GM21447 (cell line): ENCODE results near the gene C3orf33.
"Not testable (repeated sequence)": the region's sequence is repeated elsewhere in the genome, so short reads cannot be mapped to it uniquely, and the experiment has no call there.

Experiments used
- ATAC-seq: cut with Tn5 transposase; IDR thresholded peaks from one replicate; pipeline ENCODE4 v1.9.1; 2021; ENCODE audit not compliant: unreplicated experiment

The C3orf33 gene, protein sequence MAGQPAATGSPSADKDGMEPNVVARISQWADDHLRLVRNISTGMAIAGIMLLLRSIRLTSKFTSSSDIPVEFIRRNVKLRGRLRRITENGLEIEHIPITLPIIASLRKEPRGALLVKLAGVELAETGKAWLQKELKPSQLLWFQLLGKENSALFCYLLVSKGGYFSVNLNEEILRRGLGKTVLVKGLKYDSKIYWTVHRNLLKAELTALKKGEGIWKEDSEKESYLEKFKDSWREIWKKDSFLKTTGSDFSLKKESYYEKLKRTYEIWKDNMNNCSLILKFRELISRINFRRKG

DNA sequence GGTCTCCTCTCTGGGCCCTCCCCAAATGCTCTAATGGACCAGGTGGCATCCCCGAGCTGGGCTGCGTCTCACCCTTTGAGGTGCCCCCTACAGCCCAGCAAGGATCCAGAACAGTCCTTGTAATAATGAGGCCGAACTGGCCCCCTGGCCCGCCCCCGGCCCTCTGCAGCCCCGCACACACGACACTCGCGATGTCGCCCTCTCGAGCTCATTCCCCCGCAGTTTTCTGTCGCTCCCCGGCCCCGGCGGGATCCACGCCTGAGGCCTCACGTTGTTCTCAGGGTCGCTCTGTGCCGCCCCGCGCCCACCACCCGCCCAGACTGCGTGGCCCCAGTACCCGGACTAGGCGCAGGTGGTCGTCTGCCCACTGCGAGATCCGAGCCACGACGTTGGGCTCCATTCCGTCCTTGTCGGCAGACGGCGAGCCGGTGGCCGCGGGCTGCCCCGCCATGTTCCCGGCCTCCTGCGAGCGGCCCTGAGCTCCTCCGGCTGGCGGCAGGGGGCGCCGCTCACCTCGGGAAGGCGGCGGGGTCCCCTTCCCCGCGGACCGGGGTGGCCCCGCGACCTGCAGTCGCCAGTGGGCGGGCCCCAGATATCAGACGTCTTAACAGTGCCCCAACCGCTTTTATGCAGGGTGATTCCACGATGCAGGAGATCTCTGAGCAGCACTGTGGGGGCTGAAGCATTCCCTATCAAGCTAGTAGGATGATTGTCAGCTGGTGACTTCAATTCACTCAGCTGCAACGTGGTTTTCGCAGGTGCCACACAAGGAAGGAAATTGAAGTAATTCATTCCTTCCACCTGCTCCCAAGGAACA, at the start of gene C3orf33:
C3orf33 (minus strand) TSS at position 477 of the 817 bp plus-strand sequence; CDS start at position 451, 26 bp downstream.
- ATAC-seq: peak; percentile 95

DNA sequence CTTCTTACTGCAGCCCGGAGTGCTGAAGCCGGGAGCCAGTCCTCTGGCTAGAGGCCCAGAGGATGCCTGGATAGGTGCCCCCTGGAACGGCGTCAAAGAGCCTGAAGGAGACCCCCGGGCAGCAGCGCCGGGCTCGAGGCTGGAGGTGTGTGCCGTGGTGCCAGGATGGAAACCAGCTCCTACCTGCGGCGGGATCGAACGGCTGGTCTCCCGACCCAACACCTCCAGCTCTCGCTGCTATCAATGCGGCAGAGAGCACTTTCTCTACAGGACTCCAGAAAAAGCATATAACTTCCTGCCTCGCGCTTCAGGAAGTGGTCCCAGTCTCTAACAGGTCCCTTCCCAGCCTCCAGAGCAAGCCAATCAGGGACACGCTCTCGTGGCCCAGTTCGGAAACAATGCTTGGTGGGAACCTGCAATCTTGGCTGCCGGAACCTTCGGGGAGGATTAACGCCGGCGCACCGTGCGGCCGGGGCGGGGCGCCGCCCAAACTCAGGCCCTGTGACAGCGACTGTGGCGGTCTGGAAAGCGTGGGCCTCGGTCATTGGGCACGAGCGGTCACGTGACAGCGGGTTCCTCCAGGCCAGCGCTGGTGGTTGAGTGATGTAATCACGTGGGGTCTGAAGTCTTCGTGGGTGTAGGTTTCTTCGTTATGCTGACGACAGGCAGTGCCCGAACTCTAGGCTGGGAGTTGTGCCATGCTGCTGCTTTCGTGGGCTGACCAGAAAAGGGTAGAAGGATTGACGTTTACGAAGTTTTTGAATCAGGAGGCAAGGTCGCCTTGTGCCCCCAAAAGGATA, 48.3 kb upstream of the C3orf33 start, which contains the start of gene SLC33A1:
SLC33A1 (minus strand) TSS at position 287 of the 800 bp plus-strand sequence. CDS start 430 bp downstream, outside the sequence.
- ATAC-seq: peak; percentile 92

DNA sequence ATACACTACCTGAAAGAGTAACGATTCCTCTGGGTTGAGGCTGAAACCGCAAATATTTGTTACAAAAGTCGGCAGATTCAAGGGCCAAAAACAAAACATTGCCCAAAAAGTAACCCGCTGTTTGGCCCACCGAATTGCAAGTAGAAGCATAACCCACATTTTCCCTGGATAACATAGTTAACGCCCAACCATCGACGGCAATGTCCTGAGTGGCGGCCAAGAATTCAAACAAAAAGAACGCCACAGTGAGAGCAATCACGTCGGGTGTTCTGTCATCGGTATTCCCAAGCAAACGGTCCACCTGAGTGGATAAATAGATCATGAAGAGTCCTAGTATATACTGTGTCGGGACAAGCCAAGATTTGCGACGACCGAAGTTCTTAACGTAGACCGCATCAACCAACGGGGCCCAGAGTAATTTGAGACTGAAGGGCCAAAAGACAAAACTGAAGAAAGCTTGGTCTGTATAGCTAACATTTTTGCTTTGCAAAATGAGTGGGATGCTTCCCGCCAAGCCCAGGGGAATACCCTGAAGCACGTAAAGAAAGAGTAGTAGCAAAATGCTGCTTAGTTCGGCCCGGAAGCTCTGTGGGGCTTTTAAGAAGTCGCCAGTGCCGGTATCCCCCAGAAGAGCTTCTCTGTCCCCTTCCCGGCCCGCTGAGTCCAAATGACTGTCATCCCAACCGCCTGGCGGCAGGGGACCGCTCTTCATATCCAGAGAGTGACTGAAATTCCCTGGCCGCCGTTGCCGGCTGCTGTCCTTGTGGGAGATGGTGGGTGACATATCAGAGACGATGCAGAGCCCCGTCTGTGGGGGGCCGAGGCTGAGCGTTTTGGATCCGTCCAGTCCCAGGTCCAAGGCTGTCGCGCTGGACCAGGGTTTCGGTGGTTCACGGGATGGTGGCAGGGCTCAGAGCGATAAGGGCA, 47.4 kb upstream of the C3orf33 start:
- ATAC-seq: peak; percentile 21

DNA sequence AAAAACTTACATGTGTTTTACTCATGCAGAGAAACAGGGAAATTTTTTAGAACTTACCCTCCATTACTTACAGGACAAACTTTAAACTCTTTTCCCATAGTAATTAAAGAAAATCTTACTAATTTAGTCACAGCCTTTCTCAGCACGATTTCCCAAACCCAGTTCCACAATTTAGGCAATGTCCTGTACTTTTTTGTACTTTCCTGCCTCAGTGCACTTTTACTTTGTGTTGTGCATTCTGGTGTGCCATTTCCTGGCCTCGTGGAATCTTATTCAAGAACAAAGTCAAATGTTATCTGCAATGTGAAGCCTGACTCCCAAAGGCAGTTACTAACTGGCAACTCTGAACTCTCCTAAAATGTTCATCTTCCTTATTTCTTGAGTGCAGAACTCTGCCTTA, 46.3 kb upstream of the C3orf33 start:
- no peak for ATAC-seq

DNA sequence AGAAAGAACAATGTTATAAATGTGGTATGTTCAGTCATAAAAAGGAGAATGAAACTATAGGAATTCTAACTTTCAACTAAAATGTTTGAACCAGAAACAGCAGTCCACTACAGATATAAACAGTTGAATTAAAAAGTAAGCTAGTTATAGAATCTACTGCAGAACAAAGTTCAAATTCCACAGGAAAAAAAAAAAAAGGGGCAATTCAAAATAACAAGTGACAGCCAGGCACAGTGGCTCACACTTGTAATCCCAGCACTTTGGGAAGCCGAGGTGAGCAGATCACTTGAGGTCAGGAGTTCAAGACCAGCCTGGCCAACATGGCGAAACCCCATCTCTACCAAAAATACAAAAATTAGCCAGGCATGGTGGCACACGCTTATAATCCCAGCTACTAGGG, 43.3 kb upstream of the C3orf33 start:
- ATAC-seq: not testable (repeated sequence)

DNA sequence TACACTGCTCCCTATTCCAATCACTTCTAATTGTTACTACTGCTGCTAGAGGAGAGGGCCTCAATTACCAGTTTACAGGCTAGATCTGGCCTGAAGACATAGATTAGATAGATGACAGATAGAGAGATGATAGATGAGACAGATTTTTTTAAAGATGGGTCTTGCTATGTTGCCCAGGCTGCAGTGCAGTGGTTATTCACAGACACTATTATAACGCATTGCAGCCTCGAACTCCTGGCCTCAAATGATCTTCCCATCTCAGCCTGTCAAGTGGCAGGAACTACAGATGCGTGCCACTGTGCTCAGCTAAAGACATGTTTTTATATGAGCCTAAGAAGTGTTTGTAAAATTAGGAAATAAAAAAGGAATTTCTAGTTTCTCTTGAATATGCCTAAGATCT, 41.9 kb upstream of the C3orf33 start:
- no peak for ATAC-seq

DNA sequence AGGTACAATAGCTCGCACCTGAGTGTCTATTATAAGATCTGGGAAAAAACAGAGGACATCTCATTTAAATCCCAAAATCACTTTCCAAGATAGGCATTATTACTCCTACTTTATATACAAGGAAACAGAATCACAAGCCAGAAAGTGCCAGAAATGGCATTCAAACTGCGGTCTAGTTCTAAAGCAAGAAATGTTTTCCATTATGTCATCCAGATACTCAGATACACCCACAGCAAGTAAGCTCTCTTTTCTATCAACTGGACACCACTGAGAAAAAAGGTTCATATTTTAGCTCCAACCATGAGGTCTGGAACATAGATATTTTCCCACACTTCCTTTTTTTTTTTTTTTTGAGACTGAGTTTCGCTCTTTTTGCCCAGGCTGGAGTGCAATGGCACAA, 40.0 kb upstream of the C3orf33 start:
- ATAC-seq: no peak

DNA sequence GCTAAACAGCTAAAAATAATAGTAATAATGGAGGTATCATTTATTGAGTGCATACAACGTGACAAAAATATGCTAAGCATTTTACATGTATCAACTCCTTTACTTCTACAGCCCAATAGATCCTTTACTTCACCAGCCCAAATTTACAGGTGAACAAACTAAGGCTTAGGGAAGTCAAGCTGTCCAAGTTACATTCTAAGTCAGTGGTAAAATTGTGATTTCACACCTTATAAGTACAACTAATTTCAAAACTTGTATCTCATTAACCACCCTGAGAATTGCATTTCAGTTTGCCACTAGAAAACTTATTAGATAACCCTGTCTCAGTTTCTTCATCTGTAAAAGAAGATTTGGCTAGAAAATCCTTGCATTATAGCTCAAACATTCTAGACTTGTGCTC, 37.5 kb upstream of the C3orf33 start:
- ATAC-seq: no peak

DNA sequence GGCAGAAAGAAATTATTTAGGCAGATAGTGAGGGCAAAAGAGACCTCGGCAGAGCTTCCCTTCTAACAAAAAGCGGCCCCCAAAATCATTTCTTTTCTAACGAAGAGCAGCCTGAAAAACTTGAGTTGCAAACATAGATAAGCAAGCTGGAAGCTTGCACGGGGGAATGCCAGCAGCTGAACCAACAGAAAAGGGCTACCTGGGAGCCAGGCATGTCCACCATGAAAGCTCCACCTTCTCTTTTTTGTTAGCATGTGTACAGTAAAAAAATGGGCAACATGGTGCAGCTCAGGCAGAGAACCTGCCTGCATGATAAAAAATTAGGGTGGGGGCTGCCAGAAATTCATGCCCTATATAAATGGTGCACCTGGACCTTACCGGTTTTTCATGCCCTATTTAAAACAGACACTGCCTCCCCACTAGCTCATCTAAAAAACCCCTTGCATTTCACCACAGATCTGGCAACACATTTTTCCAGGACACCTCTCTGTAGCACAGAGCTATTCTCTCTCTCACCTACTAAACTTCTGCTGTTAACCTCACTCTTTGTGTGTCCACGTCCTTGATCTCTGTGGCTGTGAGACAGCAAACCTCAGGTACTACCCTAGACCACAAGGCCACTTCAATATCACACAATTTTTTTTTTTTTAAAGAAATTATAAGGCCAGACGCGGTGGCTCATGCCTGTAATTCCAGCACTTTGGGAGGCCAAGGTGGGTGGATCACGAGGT, 29.4 kb upstream of the C3orf33 start:
- no peak for ATAC-seq

DNA sequence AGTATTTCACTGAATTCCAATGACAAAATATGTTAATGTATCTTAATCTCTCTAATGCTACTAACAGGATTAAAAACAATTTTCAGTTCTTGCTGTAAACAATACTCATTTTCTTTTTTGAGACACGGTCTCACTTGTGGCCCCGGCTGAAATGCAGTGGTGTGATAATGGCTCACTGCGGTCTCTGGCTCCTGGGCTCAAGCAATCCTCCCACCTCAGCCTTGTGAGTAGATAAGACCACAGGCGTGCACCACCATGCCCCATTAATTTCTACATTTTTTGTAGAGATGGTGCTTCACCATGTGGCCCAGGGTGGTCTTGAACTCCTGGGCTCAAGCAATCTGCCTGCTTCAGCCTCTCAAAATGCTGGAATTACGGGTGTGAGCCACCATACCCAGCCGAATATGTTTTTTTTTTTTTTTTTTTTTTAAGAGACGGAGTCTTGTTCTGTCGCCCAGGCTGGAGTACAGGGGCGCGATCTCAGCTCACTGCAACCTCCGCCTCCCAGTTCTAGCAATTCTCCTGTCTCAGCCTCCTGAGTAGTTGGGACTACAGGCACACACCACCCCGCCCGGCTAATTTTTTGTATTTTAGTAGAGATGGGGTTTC, 22.5 kb upstream of the C3orf33 start:
- ATAC-seq: not testable (repeated sequence)

DNA sequence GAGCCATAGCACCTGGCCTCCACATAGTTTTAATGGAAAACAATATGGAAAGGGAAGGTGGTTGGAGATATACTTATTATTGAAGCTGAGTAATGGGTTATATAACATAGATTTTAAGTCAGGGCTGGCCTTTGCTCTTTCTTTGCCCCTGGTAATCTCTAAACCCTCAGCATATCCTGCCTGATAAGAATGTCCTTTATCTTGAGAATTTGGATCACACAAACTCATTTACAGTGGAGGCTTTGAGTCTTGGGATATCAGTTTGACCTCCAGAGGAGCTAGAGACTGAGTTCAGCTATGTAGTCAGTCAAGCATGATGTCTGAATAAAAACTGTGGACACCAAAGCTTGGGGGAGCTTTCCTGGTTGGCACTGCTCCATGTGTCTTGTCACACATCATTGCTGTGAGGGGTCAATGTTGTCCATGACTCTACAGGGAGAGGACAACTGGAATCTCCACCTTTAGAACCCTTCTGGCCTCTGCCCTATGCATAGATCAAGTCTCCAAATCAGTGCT, 9.0 kb upstream of the C3orf33 start:
- no peak for ATAC-seq

DNA sequence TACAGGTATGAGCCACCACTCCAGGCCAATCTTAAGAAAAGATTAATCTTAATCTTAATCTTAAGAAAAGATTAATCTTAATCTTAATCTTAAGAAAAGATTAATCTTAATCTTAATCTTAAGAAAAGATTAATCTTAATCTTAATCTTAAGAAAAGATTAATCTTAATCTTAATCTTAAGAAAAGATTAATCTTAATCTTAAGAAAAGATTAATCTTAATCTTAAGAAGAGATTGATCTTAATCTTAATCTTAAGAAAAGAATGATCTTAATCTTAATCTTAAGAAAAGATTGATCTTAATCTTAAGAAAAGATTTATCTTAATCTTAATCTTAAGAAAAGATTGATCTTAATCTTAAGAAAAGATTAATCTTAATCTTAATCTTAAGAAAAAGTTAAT, 7.1 kb upstream of the C3orf33 start:
- not testable (repeated sequence) for ATAC-seq

DNA sequence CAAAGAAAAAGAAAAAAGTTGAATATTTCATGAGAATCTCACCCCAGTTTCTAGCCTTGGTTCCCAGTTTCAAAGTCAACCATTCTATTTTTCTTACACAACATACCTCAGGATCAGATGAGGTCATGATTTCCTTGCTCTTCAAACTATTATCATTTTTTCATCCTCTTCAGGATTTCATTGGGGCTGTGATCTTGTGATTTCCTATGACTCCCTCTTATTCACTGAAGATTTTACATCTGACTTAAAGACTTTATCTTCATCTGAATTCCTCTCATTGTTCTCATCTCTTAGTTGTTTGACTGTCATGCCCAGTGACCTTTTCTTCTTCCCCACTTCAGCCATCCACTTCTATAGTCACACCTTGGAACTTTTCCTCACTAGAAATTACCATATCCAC, 3.1 kb upstream of the C3orf33 start:
- no peak for ATAC-seq

DNA sequence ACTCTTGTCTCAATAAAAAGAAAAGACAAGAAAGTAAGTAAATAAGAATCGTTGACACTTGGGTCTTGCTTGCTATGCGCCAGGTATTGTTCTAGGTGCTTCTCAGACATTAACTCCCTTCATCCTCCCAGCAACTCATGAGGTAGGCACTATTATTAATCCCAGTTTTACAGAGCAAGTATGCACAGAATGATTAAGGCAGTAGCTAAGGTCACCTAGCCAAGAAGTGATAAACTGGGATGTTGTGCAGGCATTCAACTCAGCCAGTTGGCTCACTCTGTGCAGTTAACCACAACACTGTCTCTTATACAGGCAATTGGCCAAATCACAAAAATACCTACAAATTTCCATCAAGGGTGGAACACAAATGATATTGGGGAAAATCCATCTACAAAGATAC, 1.7 kb upstream of the C3orf33 start:
- no peak for ATAC-seq

DNA sequence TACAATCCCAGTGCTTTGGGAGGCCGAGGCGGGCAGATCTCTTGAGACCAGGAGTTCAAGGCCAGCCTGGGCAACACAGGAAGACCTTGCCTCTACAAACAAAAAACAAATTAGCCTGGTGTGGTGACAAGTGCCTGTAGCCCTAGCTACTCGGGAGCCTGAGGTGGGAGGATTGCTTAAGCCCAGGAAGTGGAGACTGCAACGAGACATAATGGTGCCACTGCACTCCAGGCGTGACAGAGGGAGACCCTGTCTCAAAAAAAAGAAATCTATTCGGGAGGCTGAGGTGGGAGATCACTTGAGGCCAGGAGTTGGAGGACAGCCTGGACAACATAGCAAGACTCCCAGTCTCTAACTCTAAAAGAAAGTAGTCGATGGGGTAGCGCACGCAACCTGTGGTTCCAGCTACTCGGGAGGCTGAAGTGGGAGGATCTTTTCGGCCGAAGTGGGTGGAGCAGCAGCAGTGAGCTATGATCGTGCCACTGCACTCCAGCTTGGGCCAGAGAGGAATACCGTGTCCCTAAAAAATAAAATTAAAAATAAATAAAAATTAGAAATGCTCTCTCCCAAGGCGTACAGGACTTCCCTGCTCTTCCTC, 775 bp downstream of the C3orf33 start:
- ATAC-seq: peak; percentile 6

DNA sequence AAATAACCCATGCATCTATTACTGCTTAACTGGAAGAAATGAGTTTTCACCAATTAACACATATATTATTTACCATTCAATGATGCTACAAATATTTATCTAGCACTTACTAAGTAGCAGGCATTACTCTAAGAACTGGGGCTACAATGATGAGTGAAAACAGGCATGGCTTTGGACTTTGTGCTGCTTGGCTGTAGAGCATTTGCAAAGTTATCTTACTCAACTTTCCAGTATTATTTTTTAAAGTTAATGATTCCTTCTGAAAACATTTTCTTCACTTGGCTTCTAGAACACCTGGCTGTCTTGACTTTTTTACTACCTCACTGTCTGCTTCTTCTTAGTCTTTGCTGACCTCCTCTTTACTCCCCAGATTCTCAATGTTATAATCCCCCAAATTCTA, 1.8 kb downstream of the C3orf33 start:
- ATAC-seq: no peak

DNA sequence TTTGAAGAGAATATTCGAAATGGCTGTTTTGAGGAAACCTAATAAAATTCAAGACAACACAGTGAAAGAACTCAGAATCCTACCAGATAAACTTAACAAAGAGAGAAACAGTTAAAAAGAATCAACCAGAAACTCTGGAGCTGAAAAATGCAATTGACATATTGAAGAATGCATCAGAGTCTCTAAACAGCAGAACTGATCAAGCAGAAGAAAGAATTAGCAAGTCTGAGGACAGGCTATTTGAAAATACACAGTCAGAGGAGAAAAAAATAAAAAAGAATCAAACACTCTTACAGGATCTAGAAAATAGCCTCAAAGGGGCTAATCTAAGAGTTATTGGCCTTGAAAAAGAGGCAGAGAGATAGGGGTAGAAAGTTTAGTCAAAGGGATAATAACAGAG, 13.5 kb downstream of the C3orf33 start:
- no peak for ATAC-seq

DNA sequence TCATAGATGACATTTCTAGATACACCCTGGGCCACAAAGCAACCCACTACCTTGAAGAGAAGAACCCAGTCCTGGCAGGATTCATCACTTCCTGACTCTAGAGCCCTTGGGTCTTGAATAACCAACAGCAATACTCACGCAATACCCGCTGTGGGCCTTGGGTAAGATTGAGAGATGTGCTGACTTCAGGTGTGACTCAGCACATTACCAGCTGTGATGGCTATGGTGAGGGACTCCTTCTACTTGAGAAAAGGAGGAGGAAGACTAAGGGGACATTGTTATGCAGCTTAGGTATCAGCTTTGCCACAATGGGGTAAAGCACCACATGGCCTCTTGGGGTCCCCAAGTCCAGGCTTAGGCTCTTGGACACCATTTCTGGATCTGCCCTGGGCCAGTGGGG, 14.9 kb downstream of the C3orf33 start:
- ATAC-seq: no peak
